OCI-LY7 (cell line): ENCODE data around the gene ELOVL1. TPM values are rescaled to one million over a fixed set of nuclear protein-coding genes. Genes with fewer than 3 reads are reported as not detected.

Experiments used
- BruUV-seq: library from RNA; stranded (reverse); fragments of 400-500 nt; replicated peaks from 2 replicates; lab custom pipeline; 2021; lab: Mats Ljungman, UMichigan
- CTCF ChIA-PET: fragments of 300-600 bp; sonication (Branson Sonifier 250); formaldehyde crosslinking; loops from one replicate; lab custom pipeline; 2022; ENCODE audit warnings: antibody characterized with exemption; ENCODE audit not compliant: unreplicated experiment; lab: Charles Lee
- POLR2A ChIA-PET: fragments of 300-600 bp; sonication (Branson Sonifier 250); formaldehyde crosslinking; loops from one replicate; lab custom pipeline; 2022; ENCODE audit warnings: antibody characterized with exemption; lab: Charles Lee
- DNase-seq: peaks from one replicate; pipeline ENCODE4 v3.0.0-alpha.2; 2015; ENCODE audit warnings: low spot score
- H2AFZ ChIP-seq: fragments of 200-600 bp; sonication (generic), shearing (Covaris generic); 2 replicates; pipeline ENCODE4 v1.6.1; 2014; ENCODE audit warnings: mild to moderate bottlenecking, antibody characterized with exemption, low read length, moderate library complexity
- H3K27ac ChIP-seq: fragments of 200-600 bp; sonication (generic); 2 replicates; pipeline ENCODE4 v1.5.1; 2014; ENCODE audit warnings: mixed run types, low read depth, mild to moderate bottlenecking, moderate library complexity, low read length, inconsistent platforms; ENCODE audit not compliant: poor library complexity, severe bottlenecking
- H3K36me3 ChIP-seq: fragments of 200-600 bp; sonication (generic); 2 replicates; pipeline ENCODE4 v1.6.1; 2014; ENCODE audit warnings: mild to moderate bottlenecking, antibody characterized with exemption, low read length, moderate library complexity, mixed read lengths; ENCODE audit not compliant: insufficient read depth
- H3K4me1 ChIP-seq: fragments of 200-600 bp; sonication (generic); 2 replicates; pipeline ENCODE4 v1.5.1; 2014; ENCODE audit warnings: mild to moderate bottlenecking, low read length; ENCODE audit not compliant: insufficient read depth, poor library complexity, severe bottlenecking
- H3K4me2 ChIP-seq: fragments of 200-600 bp; sonication (generic); 2 replicates; pipeline ENCODE4 v1.6.1; 2014; ENCODE audit warnings: mild to moderate bottlenecking, low read length
- H3K4me3 ChIP-seq: fragments of 200-600 bp; sonication (generic); 2 replicates; pipeline ENCODE4 v1.5.1; 2014; ENCODE audit warnings: mild to moderate bottlenecking, low read depth, low read length; ENCODE audit not compliant: poor library complexity, severe bottlenecking
- H3K79me2 ChIP-seq: fragments of 200-600 bp; sonication (generic); 2 replicates; pipeline ENCODE4 v1.6.1; 2016; ENCODE audit warnings: low read depth, mild to moderate bottlenecking, low read length, moderate library complexity, mixed read lengths; ENCODE audit not compliant: insufficient read depth
- H3K9me2 ChIP-seq: fragments of 200-600 bp; sonication (generic); 2 replicates; pipeline ENCODE4 v1.6.1; 2016; ENCODE audit warnings: mild to moderate bottlenecking, low read length, mixed read lengths; ENCODE audit not compliant: insufficient read depth
- H3K9me3 ChIP-seq: fragments of 200-600 bp; sonication (generic); 2 replicates; pipeline ENCODE4 v1.6.1; 2014; ENCODE audit warnings: mild to moderate bottlenecking, mixed run types, low read length, mixed read lengths
- H4K20me1 ChIP-seq: fragments of 200-600 bp; sonication (generic); 2 replicates; pipeline ENCODE4 v1.6.1; 2014; ENCODE audit warnings: mild to moderate bottlenecking, antibody characterized with exemption, low read length, moderate library complexity, mixed read lengths; ENCODE audit not compliant: insufficient read depth
- EZH2phosphoT487 ChIP-seq: fragments of 200-600 bp; sonication (generic); IDR thresholded peaks from 2 replicates; pipeline ENCODE4 v1.6.1; 2018; ENCODE audit warnings: low read depth, borderline replicate concordance, mild to moderate bottlenecking, mixed run types, antibody characterized with exemption, low read length, moderate library complexity, mixed read lengths
- intact Hi-C: fragments of 100-400 bp; cut with micrococcal nuclease; formaldehyde crosslinking; loops from one replicate; pipeline ENCODE4 v1.10.0; 2022; ENCODE audit not compliant: unreplicated experiment
- total RNA-seq, 2 experiments: library from RNA; depleted of rRNA in 1 of 2; stranded (reverse); fragments of >200 nt in 1 of 2; shearing (Covaris generic) in 1 of 2; gene quantifications; 2 replicates each; pipeline ENCODE4 v1.2.3, GENCODE V29; 2014 to 2022
- TF ChIP-seq, protein P1 (sequence below): fragments of 200-600 bp; sonication (generic); conservative IDR thresholded peaks from 2 replicates; pipeline ENCODE4 v1.5.1; 2014; ENCODE audit warnings: mild to moderate bottlenecking, antibody characterized with exemption, low read length, moderate library complexity, mixed read lengths

Gene ELOVL1
- total RNA-seq, 2 experiments from 2014 or later, result 35.9 to 43.9 TPM

GRCh38 chr1:43350976-43351375 is 16.8 kb downstream of the ELOVL1 start:
- CTCF ChIA-PET, result no interaction called here

GRCh38 chr1:43349594-43350306 is 18.1 kb downstream of the ELOVL1 start:
- H3K9me2 ChIP-seq, result no peaks in the 10 kb centered on the region
- TF ChIP-seq, protein P1, sequence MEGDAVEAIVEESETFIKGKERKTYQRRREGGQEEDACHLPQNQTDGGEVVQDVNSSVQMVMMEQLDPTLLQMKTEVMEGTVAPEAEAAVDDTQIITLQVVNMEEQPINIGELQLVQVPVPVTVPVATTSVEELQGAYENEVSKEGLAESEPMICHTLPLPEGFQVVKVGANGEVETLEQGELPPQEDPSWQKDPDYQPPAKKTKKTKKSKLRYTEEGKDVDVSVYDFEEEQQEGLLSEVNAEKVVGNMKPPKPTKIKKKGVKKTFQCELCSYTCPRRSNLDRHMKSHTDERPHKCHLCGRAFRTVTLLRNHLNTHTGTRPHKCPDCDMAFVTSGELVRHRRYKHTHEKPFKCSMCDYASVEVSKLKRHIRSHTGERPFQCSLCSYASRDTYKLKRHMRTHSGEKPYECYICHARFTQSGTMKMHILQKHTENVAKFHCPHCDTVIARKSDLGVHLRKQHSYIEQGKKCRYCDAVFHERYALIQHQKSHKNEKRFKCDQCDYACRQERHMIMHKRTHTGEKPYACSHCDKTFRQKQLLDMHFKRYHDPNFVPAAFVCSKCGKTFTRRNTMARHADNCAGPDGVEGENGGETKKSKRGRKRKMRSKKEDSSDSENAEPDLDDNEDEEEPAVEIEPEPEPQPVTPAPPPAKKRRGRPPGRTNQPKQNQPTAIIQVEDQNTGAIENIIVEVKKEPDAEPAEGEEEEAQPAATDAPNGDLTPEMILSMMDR, result no peak
- no peak for TF ChIP-seq EZH2phosphoT487
- no peaks in the 10 kb centered on the region for H4K20me1 ChIP-seq
- no peaks in the 10 kb centered on the region for H3K36me3 ChIP-seq
- peak overlapping the region; percentile 46 for H2AFZ ChIP-seq
- H3K27ac ChIP-seq, result peak overlapping the region; percentile 49
- DNase-seq, result peak; percentile 36
- H3K9me3 ChIP-seq, result no peaks in the 10 kb centered on the region
- peak overlapping the region; percentile 72 for H3K4me2 ChIP-seq
- ChIA-PET POLR2A (interaction anchor here (0.6 to 1.3 kb wide), 3 partner anchors 9 to 1599 kb away, joined by 3 to 5 read pairs (median 3); partner anchors contain the start of gene CDC20), CTCF (no interaction called here)
- peaks cover 16% of the 10 kb centered on the region for H3K4me1 ChIP-seq
- peak overlapping the region; percentile 64 for H3K4me3 ChIP-seq
- intact Hi-C loops, result no loop called here
- BruUV-seq, result no TSS peak
- no peaks in the 10 kb centered on the region for H3K79me2 ChIP-seq

More at GRCh38 chr1:43350976-43351375, 16.8 kb downstream of the ELOVL1 start:
- POLR2A ChIA-PET, result interaction anchor here (1.3 kb wide), 1 partner anchor 7 kb away, joined by 5 read pairs; the partner anchor contains the start of gene CDC20
- H2AFZ ChIP-seq, result no peak overlapping the region
- no peak overlapping the region for H3K4me2 ChIP-seq
- H3K4me3 ChIP-seq, result no peak overlapping the region
- no peaks in the 10 kb centered on the region for H3K36me3 ChIP-seq
- no peak overlapping the region for H3K27ac ChIP-seq
- no TSS peak for BruUV-seq
- DNase-seq, result no peak
- no peaks in the 10 kb centered on the region for H3K79me2 ChIP-seq
- intact Hi-C loops, result no loop called here
- H3K9me2 ChIP-seq, result no peaks in the 10 kb centered on the region
- TF ChIP-seq EZH2phosphoT487, result no peak
- TF ChIP-seq, protein P1, result no peak
- no peaks in the 10 kb centered on the region for H4K20me1 ChIP-seq
- peaks cover 16% of the 10 kb centered on the region for H3K4me1 ChIP-seq
- no peaks in the 10 kb centered on the region for H3K9me3 ChIP-seq
